SK-N-SH (cell line): ENCODE results near the gene UNC5B. TPM values are rescaled to one million over a fixed set of nuclear protein-coding genes. Genes with fewer than 3 reads are reported as not detected.

ENCODE experiments used
- CTCF ChIA-PET: fragments of 300-600, 350-600 bp; formaldehyde crosslinking; extraction: SDS; loops from one replicate; lab custom pipeline; 2021; lab: Yijun Ruan, JAX
- POLR2A ChIA-PET: fragments of 350-600 bp; sonication (Branson Sonifier 250); formaldehyde crosslinking; extraction: SDS; loops from one replicate; lab custom pipeline; 2020; ENCODE audit warnings: antibody characterized with exemption, inconsistent platforms; lab: Yijun Ruan, JAX
- DNase-seq: peaks from one replicate; pipeline ENCODE4 v3.0.0; 2012
- H2AFZ ChIP-seq: fragments of 200-600 bp; sonication (generic); 2 replicates; pipeline ENCODE4 v1.8.1; 2016; ENCODE audit warnings: antibody characterized with exemption, mild to moderate bottlenecking, low read depth
- H3F3A ChIP-seq: fragments of 200-600 bp; sonication (generic); replicated peaks from 2 replicates; pipeline ENCODE3; 2016; ENCODE audit warnings: antibody characterized with exemption, mild to moderate bottlenecking; ENCODE audit not compliant: insufficient read depth
- H3K27ac ChIP-seq, 2 experiments: fragments of 200-500 bp in 1 of 2; fragments of 200-600 bp in 1 of 2; sonication (Bioruptor generic) in 1 of 2; sonication (generic), shearing (Covaris generic) in 1 of 2; 2 replicates each; pipeline versions ENCODE4 v1.5.1 to v1.6.1; 2014 to 2016; ENCODE audit warnings: low read depth in 2 of 2, inconsistent platforms in 1 of 2, low read length in 1 of 2, mild to moderate bottlenecking in 1 of 2, mixed read lengths in 1 of 2
- H3K27me3 ChIP-seq: fragments of 200-600 bp; sonication (generic), shearing (Covaris generic); 2 replicates; pipeline ENCODE4 v1.6.1; 2016; ENCODE audit warnings: mixed run types; ENCODE audit not compliant: insufficient read depth
- H3K36me3 ChIP-seq, 2 experiments: fragments of 200-500 bp in 1 of 2; fragments of 200-600 bp in 1 of 2; sonication (Bioruptor generic) in 1 of 2; sonication (generic) in 1 of 2; replicated peaks in 1 of 2; 2 replicates each; pipeline versions ENCODE3 to v1.5.1; 2014 to 2016; ENCODE audit warnings: low read length in 1 of 2, mild to moderate bottlenecking in 1 of 2; ENCODE audit not compliant: insufficient read depth in 2 of 2, control insufficient read depth in 1 of 2
- H3K4me1 ChIP-seq, 2 experiments: fragments of 200-500 bp in 1 of 2; fragments of 200-600 bp in 1 of 2; sonication (Bioruptor generic) in 1 of 2; sonication (generic), shearing (Covaris generic) in 1 of 2; 2 replicates each; pipeline versions ENCODE4 v1.5.1 to v1.6.1; 2014 to 2016; ENCODE audit warnings: low read depth in 1 of 2, low read length in 1 of 2, mixed run types in 1 of 2; ENCODE audit not compliant: insufficient read depth in 2 of 2, control insufficient read depth in 1 of 2
- H3K4me2 ChIP-seq: fragments of 200-600 bp; sonication (generic), shearing (Covaris generic); 2 replicates; pipeline ENCODE4 v1.6.1; 2017; ENCODE audit warnings: mixed run types
- H3K4me3 ChIP-seq, 2 experiments: fragments of 200-500 bp in 1 of 2; fragments of 200-600 bp in 1 of 2; sonication (Bioruptor generic) in 1 of 2; sonication (generic), shearing (Covaris generic) in 1 of 2; 2 replicates each; pipeline versions ENCODE4 v1.5.1 to v1.8.1; 2014 to 2016; ENCODE audit warnings: low read depth in 2 of 2, inconsistent platforms in 1 of 2, low read length in 1 of 2, mild to moderate bottlenecking in 1 of 2, mixed read lengths in 1 of 2, moderate library complexity in 1 of 2
- H3K79me2 ChIP-seq: fragments of 200-600 bp; sonication (generic); 2 replicates; pipeline ENCODE4 v1.8.1; 2017; ENCODE audit warnings: mild to moderate bottlenecking; ENCODE audit not compliant: insufficient read depth
- H3K9ac ChIP-seq: fragments of 200-600 bp; sonication (generic); 2 replicates; pipeline ENCODE4 v1.6.1; 2017; ENCODE audit warnings: mixed run types
- H3K9me2 ChIP-seq: fragments of 200-600 bp; sonication (generic); 2 replicates; pipeline ENCODE4 v1.6.1; 2017; ENCODE audit warnings: mixed run types
- H3K9me3 ChIP-seq: fragments of 200-600 bp; sonication (generic); 2 replicates; pipeline ENCODE4 v1.6.1; 2017; ENCODE audit warnings: mixed run types, mild to moderate bottlenecking, moderate library complexity
- H4K20me1 ChIP-seq: fragments of 200-600 bp; sonication (generic); 2 replicates; pipeline ENCODE4 v1.6.1; 2017; ENCODE audit warnings: mild to moderate bottlenecking, mixed run types; ENCODE audit not compliant: insufficient read depth
- CHD2 ChIP-seq: fragments of 150-350 bp; IDR thresholded peaks from 2 replicates; pipeline ENCODE4 v1.6.1; 2018; ENCODE audit warnings: low read length; ENCODE audit not compliant: partially characterized antibody
- ELF1 ChIP-seq: IDR thresholded peaks from 2 replicates; pipeline ENCODE4 v1.4.0; 2012
- FOXM1 ChIP-seq: IDR thresholded peaks from 2 replicates; pipeline ENCODE4 v1.4.0; 2012; ENCODE audit warnings: low read depth, mild to moderate bottlenecking
- GABPA ChIP-seq: IDR thresholded peaks from 2 replicates; pipeline ENCODE4 v1.4.0; 2012; ENCODE audit warnings: low read depth, mild to moderate bottlenecking
- JUND ChIP-seq: IDR thresholded peaks from 2 replicates; pipeline ENCODE4 v1.4.0; 2012
- MAX ChIP-seq: IDR thresholded peaks from 2 replicates; pipeline ENCODE4 v1.4.0; 2012; ENCODE audit warnings: low read depth
- MEF2A ChIP-seq: IDR thresholded peaks from 2 replicates; pipeline ENCODE4 v1.4.0; 2012; ENCODE audit warnings: low read depth, borderline replicate concordance
- RAD21 ChIP-seq: IDR thresholded peaks from 2 replicates; pipeline ENCODE4 v1.6.1; 2012; ENCODE audit warnings: mild to moderate bottlenecking, low read length
- RXRA ChIP-seq: IDR thresholded peaks from 2 replicates; pipeline ENCODE4 v1.4.0; 2012; ENCODE audit warnings: low read depth, mild to moderate bottlenecking, borderline replicate concordance
- SMC3 ChIP-seq: IDR thresholded peaks from 2 replicates; pipeline ENCODE4 v1.6.1; 2012; ENCODE audit warnings: low read depth, low read length, improper control_type of control experiment
- TAF1 ChIP-seq: IDR thresholded peaks from 2 replicates; pipeline ENCODE4 v1.6.1; 2012; ENCODE audit warnings: low read depth, mild to moderate bottlenecking, low read length, moderate library complexity, borderline replicate concordance
- TCF12 ChIP-seq: IDR thresholded peaks from 2 replicates; pipeline ENCODE4 v1.4.0; 2012
- USF1 ChIP-seq: IDR thresholded peaks from 2 replicates; pipeline ENCODE4 v1.4.0; 2012; ENCODE audit warnings: low read depth, borderline replicate concordance
- USF2 ChIP-seq: fragments of 150-350 bp; IDR thresholded peaks from 2 replicates; pipeline ENCODE4 v1.6.1; 2017; ENCODE audit warnings: antibody characterized with exemption, low read length, low read depth, borderline replicate concordance
- WGBS: methylation state at CpG from one replicate; pipeline ENCODE4 v1.1.6; 2017; ENCODE audit warnings: low lambda C conversion rate; 5-methylcytosine and 5-hydroxymethylcytosine counted together
- polyA plus RNA-seq, 3 experiments: library from polyadenylated mRNA; depleted of rRNA; stranded (reverse); fragments of >200 nt; gene quantifications; 2 replicates each; pipeline ENCODE4 v1.2.3, GENCODE V29; 2012
- TF ChIP-seq, protein P1 (sequence below): IDR thresholded peaks from 2 replicates; pipeline ENCODE4 v1.6.1; 2012; ENCODE audit warnings: mild to moderate bottlenecking, low read depth, low read length, moderate library complexity
- TF ChIP-seq, protein P2 (sequence below): IDR thresholded peaks from 2 replicates; pipeline ENCODE4 v1.4.0; 2012; ENCODE audit warnings: low read depth, borderline replicate concordance

The UNC5B gene
- polyA plus RNA-seq, 1 of the 3 experiments (the other 2 are of a cell fraction) = 13.8 TPM

GRCh38 chr10:71253981-71254818 lies 41.8 kb downstream of the UNC5B start:
- Histone ChIP-seq H3K9me3 (no peaks in the 10 kb centered on the region), H3K9me2 (no peaks in the 10 kb centered on the region), H3K27me3 (no peaks in the 10 kb centered on the region), H3K4me1 (peaks cover 47 to 97% of the 10 kb centered on the region in 2 experiments; a peak in 3 of 4 replicates), H3K27ac (peak overlapping the region; percentile 53 to 100; a peak in 3 of 4 replicates), H3K9ac (no peak overlapping the region), H3K36me3 (peaks cover 0 to 2% of the 10 kb centered on the region in 2 experiments), H3K4me3 (no peak overlapping the region), H4K20me1 (peaks cover 66% of the 10 kb centered on the region), H3K4me2 (peak overlapping the region; percentile 42; the same call in 1 of the 2 replicates), H3K79me2 (peaks cover 90% of the 10 kb centered on the region), H3F3A (peaks cover 7% of the 10 kb centered on the region), H2AFZ (no peak overlapping the region)
- POLR2A ChIA-PET = interaction anchor here (2.0 kb wide), 1 partner anchor 42 kb away, joined by 11 read pairs; the partner anchor contains the start of gene UNC5B
- TF ChIP-seq, protein P1, sequence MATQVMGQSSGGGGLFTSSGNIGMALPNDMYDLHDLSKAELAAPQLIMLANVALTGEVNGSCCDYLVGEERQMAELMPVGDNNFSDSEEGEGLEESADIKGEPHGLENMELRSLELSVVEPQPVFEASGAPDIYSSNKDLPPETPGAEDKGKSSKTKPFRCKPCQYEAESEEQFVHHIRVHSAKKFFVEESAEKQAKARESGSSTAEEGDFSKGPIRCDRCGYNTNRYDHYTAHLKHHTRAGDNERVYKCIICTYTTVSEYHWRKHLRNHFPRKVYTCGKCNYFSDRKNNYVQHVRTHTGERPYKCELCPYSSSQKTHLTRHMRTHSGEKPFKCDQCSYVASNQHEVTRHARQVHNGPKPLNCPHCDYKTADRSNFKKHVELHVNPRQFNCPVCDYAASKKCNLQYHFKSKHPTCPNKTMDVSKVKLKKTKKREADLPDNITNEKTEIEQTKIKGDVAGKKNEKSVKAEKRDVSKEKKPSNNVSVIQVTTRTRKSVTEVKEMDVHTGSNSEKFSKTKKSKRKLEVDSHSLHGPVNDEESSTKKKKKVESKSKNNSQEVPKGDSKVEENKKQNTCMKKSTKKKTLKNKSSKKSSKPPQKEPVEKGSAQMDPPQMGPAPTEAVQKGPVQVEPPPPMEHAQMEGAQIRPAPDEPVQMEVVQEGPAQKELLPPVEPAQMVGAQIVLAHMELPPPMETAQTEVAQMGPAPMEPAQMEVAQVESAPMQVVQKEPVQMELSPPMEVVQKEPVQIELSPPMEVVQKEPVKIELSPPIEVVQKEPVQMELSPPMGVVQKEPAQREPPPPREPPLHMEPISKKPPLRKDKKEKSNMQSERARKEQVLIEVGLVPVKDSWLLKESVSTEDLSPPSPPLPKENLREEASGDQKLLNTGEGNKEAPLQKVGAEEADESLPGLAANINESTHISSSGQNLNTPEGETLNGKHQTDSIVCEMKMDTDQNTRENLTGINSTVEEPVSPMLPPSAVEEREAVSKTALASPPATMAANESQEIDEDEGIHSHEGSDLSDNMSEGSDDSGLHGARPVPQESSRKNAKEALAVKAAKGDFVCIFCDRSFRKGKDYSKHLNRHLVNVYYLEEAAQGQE = no peak
- TF ChIP-seq MAX = no peak
- TF ChIP-seq MEF2A = no peak
- TF ChIP-seq, protein P2, sequence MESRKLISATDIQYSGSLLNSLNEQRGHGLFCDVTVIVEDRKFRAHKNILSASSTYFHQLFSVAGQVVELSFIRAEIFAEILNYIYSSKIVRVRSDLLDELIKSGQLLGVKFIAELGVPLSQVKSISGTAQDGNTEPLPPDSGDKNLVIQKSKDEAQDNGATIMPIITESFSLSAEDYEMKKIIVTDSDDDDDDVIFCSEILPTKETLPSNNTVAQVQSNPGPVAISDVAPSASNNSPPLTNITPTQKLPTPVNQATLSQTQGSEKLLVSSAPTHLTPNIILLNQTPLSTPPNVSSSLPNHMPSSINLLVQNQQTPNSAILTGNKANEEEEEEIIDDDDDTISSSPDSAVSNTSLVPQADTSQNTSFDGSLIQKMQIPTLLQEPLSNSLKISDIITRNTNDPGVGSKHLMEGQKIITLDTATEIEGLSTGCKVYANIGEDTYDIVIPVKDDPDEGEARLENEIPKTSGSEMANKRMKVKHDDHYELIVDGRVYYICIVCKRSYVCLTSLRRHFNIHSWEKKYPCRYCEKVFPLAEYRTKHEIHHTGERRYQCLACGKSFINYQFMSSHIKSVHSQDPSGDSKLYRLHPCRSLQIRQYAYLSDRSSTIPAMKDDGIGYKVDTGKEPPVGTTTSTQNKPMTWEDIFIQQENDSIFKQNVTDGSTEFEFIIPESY = no peak
- TF ChIP-seq TAF1 = no peak
- no peak for TF ChIP-seq CHD2
- TF ChIP-seq RXRA = no peak
- TF ChIP-seq USF2 = no peak
- TF ChIP-seq SMC3 = no peak
- no peak for TF ChIP-seq FOXM1
- TF ChIP-seq ELF1 = no peak
- TF ChIP-seq TCF12 = no peak
- TF ChIP-seq USF1 = no peak
- TF ChIP-seq JUND = no peak
- TF ChIP-seq RAD21 = no peak
- TF ChIP-seq GABPA = no peak
- CTCF ChIA-PET = interaction anchor here (0.9 to 9.3 kb wide), 8 partner anchors 9 to 351 kb away, joined by 3 to 106 read pairs (median 5); no protein-coding TSS in a partner anchor
- DNase-seq = no peak
- WGBS = 86% methylated on average over 12 of the region's 17 CpGs
